ENCODE results near the gene SEC24D. TPM values are rescaled to one million over a fixed set of nuclear protein-coding genes. Genes with fewer than 3 reads are reported as not detected.
"Not testable (repeated sequence)": the region's sequence is repeated elsewhere in the genome, so short reads cannot be mapped to it uniquely, and the experiment has no call there.

Gene SEC24D
- 16.2 TPM for total RNA-seq

GRCh38 chr4:118835571-118836300, at the start of gene SEC24D:
TSS of gene SEC24D (minus strand) at chr4:118836126. CDS start at chr4:118833696, 2,430 bp downstream.
- DNase-seq (ENCODE audit: low read depth in 2 of 3, low spot score in 2 of 3), result peak; percentile 70 to 85 (median 83)

- no peak for DNase-seq (ENCODE audit: low read depth in 2 of 3, low spot score in 2 of 3)
These were observed 48.8 kb upstream of the SEC24D start for GRCh38 chr4:118884716-118885115.

- DNase-seq (ENCODE audit: low read depth in 2 of 3, low spot score in 2 of 3), result no peak
These were observed 47.9 kb upstream of the SEC24D start for GRCh38 chr4:118883861-118884260.

GRCh38 chr4:118881512-118882146, 45.7 kb upstream of the SEC24D start:
- no peak for DNase-seq (ENCODE audit: low read depth in 2 of 3, low spot score in 2 of 3)

GRCh38 chr4:118879409-118879808, 43.5 kb upstream of the SEC24D start:
- no peak for DNase-seq (ENCODE audit: low read depth in 2 of 3, low spot score in 2 of 3)

GRCh38 chr4:118878507-118878906, 42.6 kb upstream of the SEC24D start:
- not testable (repeated sequence) for DNase-seq (ENCODE audit: low read depth in 2 of 3, low spot score in 2 of 3)

- DNase-seq (ENCODE audit: low read depth in 2 of 3, low spot score in 2 of 3), result no peak
These were observed 41.9 kb upstream of the SEC24D start for GRCh38 chr4:118877797-118878196.

GRCh38 chr4:118872181-118872580, 36.3 kb upstream of the SEC24D start:
- no peak for DNase-seq (ENCODE audit: low read depth in 2 of 3, low spot score in 2 of 3)

- DNase-seq (ENCODE audit: low read depth in 2 of 3, low spot score in 2 of 3), result no peak
These were observed 33.9 kb upstream of the SEC24D start for GRCh38 chr4:118869808-118870342.

- no peak for DNase-seq (ENCODE audit: low read depth in 2 of 3, low spot score in 2 of 3)
These were observed 31.6 kb upstream of the SEC24D start for GRCh38 chr4:118867311-118868067.

- no peak for DNase-seq (ENCODE audit: low read depth in 2 of 3, low spot score in 2 of 3)
These were observed 30.5 kb upstream of the SEC24D start for GRCh38 chr4:118866442-118866841.

- peak in 2 of 3 donors; percentile 31 to 52 for DNase-seq (ENCODE audit: low read depth in 2 of 3, low spot score in 2 of 3)
These were observed 29.3 kb upstream of the SEC24D start for GRCh38 chr4:118865091-118865708.

- DNase-seq (ENCODE audit: low read depth in 2 of 3, low spot score in 2 of 3), result no peak
These were observed 22.9 kb upstream of the SEC24D start for GRCh38 chr4:118858779-118859178.

- DNase-seq (ENCODE audit: low read depth in 2 of 3, low spot score in 2 of 3), result no peak
These were observed 21.8 kb upstream of the SEC24D start for GRCh38 chr4:118857760-118858159.

- DNase-seq (ENCODE audit: low read depth in 2 of 3, low spot score in 2 of 3), result peak; percentile 13 to 61 (median 33)
These were observed 14.7 kb upstream of the SEC24D start for GRCh38 chr4:118850488-118851173.

GRCh38 chr4:118849867-118850487, 14.1 kb upstream of the SEC24D start:
- DNase-seq (ENCODE audit: low read depth in 2 of 3, low spot score in 2 of 3), result no peak

GRCh38 chr4:118848901-118849300, 13.0 kb upstream of the SEC24D start:
- no peak for DNase-seq (ENCODE audit: low read depth in 2 of 3, low spot score in 2 of 3)

- no peak for DNase-seq (ENCODE audit: low read depth in 2 of 3, low spot score in 2 of 3)
These were observed 12.3 kb upstream of the SEC24D start for GRCh38 chr4:118848242-118848641.

GRCh38 chr4:118846979-118847378, 11.1 kb upstream of the SEC24D start:
- no peak for DNase-seq (ENCODE audit: low read depth in 2 of 3, low spot score in 2 of 3)

GRCh38 chr4:118845552-118846050, 9.7 kb upstream of the SEC24D start:
- DNase-seq (ENCODE audit: low read depth in 2 of 3, low spot score in 2 of 3), result no peak
